IPS DF 4.7 (cell line): ENCODE results near the gene PANK2.
"Not testable (repeated sequence)": the region's sequence is repeated elsewhere in the genome, so short reads cannot be mapped to it uniquely, and the experiment has no call there.

Experiments used
- DNase-seq: peaks from one replicate; pipeline ENCODE4 v3.0.0-alpha.2; 2013; ENCODE audit warnings: low spot score; ENCODE audit errors: extremely low read depth

Gene PANK2

DNA sequence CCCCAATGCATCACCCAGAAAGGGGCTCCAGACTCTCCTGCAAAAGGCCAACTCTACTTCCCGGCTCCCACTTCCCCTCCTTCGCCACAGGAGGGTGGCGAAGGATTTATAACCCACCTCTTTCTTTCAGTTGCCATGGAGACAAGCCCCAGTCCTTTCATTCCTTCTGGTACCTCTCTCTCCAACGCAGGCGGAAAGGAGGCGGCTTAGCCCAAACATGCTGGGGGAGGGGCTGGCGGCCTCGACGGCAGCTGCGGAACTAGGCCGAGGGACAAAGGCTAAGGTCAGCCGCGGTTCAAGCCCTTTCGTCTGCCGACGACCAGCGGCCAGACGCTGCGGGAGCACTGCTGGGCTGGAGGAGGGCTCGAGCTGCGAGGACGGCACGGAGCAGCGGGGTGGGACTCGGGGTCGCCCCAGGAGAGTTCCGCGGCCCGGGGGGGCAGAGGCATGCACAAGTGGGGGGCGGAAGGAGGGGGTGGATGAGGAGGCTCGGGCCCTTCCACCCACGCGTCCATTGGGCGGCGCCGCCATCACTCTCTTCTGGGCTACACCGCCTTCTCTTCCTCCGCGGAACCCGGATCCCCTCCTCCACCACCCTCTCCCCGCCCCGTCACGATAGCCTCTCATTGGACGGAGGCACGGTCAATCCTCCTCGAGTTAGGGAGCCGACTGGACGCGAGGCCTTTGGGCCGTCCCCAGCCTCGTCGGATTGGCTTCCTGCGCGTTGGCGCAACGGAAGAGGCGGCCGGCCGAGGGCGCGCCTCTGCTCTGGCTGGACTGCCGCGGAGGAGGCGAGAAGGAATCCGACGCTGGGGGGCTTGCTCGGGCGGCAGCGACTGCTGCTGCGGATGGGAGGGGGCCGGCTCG, at the start of gene PANK2:
Gene PANK2 (plus strand): TSS at position 766 of the 867 bp plus-strand sequence.
- DNase-seq, result peak; percentile 88

DNA sequence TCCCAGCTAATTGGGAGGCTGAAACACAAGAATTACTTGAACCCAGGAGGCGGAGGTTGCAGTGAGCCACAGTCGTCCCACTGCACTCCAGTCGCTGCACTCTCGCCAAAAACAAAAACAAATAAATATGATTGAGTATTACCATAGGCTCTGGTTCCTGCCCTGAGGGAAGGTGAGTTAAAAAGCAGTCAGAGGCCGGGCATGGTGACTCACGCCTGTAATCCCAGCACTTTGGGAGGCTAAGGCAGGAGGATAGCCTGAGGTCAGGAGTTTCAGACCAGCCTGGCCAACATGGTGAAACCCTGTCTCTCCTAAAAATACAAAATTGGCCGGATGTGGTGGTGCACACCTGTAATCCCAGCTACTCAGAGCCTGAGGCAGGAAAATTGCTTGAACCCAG, 49.0 kb upstream of the PANK2 start:
- DNase-seq, result not testable (repeated sequence)

DNA sequence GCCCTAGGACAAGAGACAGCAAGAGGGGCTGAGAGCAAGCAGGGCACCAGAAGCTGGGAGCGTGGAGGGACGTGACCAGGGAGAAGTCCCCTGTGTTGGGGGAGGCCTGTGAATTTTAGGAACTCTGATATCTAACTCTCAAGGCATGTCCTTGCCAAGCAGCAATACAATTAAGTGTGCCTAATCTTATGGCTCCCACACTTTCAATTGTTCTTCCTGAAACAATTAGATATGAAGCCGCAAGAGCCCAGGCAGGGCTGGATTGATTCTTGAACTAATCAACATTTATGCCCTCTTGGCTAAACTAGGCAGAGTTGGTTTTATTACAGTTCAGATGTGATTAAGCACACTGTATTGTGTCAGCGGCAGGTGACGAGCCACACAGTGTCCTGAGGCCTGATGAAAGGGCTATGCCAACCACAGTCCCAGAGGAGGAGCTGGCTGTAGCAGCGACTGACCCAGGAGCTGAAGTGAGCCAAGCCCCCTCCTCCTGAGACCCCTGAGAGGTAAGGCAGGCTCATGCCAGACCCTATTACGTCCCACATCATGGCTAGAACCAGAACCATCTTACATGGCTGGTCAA, 46.7 kb upstream of the PANK2 start:
- no peak for DNase-seq

DNA sequence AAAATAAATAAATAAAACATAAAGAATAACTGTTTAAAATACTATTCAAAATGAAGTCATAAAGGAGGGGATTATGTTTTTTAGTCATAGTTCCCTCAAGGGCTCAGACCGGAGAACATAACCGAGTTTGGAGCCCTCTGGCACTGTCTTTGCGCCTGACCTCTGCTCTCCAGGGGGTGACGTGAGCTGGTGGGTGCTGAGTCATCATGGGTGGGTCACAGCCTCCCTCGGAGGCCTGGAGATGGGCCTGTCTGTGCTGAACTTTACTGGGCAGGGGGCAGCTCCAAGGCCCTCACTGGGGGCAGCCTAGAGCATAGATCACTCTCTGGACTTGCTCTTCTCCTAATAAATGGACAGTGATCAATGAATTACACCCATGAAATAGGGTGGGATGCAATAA, 45.7 kb upstream of the PANK2 start:
- DNase-seq, result no peak

DNA sequence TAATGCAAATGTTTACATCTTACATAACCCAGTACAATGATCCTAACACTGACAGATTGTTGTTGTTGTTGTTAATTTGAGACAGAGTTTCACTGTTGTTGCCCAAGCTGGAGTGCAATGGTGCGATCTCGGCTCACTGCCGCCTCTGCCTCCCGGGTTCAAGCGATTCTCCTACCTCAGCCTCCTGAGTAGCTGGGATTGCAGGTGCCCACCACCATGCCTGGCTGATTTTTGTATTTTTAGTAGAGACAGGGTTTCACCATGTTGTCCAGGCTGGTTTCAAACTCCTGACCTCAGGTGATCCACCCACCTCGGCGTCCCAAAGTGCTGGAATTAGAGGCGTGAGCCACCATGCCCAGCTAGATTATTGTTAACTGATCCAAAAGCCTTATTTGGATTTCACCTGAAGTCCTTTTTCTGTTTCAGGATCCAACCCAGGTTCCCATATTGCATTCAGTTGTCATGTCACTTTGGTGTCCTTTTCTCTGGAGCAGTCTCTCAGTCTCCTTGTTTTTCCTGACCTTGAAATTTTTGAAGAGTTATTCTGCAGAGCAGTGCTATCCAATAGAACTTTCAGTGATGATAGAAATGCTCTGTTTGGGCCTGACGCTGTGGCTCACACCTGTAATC, 45.1 kb upstream of the PANK2 start:
- not testable (repeated sequence) for DNase-seq

DNA sequence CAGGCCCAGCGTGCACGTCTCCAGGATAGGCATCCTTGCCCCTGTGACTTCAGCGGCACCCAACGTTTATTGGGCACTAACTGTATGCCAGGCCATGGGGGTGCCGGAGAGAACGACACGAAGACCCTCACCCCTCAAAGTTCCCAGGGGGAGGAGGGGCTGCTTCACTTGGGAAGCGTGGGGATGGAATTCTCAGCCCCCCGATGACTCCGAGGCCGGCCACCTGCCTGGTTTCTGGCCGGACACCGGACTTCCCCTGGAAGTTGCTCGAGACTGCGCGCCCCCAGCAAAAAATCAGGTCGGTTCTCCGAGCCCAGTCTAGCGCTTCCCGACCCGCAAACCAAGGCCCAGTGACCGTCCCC, 42.8 kb upstream of the PANK2 start:
- DNase-seq, result no peak

DNA sequence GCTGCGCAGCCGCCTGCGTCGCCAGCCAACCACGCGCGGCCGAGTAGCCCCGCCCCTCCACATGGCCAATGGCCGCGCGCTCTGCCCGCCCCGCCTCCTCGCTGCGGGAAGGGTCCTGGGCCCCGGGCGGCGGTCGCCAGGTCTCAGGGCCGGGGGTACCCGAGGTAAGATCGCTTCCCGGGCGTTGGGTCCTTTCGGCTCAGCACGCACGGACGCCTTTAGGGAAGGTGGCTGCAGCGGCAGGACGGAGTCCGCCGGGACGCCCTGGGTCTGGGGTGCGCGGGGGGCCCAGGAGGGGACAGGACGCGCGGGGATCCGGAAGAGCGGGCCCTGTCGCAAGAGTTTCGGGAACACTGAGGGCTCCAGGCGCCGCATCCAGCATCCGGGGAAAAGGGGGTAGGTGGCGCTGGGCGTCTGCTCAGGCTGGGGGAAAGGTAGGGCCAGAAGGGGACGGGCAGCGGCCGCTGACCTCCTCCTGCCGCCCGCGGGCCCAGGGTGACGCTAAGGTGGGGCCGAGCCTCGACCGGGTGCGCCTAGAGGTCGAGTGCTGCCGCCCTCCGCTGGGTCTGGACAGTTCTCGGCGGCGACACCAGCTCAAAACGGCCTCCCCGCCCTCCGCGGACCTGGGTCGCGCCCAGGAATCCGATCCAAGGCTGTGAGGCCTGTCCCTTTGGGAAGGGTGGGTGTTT, 42.3 kb upstream of the PANK2 start, which contains the start of gene MAVS:
Gene MAVS (plus strand): TSS at position 95 of the 689 bp plus-strand sequence. CDS start 7,791 bp downstream, outside the sequence.
- DNase-seq, result no peak

DNA sequence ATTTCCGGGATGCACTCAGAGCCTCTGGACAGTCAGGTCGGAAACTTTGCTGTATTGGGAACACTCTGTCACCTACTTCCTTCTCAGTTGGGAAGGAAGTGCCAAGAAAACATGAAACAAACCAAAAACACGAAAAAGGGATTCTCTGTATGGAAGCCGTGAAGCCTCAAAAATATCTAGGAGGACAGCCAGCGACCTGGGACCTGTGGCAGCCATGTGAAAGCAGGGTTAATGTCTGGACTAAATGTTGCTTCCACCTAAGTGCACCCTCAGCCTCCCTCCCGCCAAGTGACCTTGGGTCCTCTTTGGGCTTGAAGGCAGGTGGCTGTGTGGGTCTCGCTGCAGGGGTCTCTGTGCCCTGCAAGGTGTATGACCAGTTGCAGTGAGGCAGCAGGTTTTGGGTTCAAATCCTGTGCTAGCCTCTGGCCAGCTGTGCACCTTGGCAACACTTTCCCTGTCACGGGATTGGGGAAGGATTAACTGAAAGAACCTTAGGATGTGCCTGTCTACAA, 41.7 kb upstream of the PANK2 start:
- no peak for DNase-seq

DNA sequence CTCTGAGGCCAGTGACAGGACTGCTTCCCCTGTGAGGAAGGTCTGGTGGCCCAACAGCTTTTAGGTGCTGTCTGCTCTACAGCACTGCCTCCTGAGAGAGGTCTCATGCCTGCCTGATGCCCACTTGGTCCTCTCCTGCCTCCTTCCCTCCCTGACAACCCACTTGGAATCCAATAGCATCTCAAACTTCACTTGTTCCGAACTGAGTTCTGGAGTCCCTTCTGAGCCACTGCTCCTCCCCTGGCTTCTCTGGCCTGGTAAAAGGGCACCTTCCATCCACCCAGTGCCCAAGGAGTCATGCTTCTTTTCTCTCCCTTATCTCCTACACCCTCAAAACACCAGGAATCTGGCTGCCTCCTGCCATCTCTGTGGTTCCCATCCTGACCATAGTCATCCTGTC, 40.6 kb upstream of the PANK2 start:
- DNase-seq, result no peak

DNA sequence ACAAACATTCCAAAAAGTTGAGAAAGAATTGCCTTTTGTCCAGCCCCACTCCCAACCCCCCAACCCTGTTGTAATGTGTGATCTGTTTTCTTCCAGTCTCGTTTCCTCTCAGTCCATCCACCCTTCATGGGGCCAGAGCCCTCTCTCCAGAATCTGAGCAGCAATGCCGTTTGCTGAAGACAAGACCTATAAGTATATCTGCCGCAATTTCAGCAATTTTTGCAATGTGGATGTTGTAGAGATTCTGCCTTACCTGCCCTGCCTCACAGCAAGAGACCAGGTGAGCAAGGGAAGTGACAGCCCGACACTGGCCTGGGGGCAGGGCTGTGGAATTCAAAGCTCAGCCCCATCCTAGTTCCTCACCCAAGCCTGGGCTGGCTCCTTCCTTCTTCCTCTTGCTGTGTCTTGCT, 34.7 kb upstream of the PANK2 start:
- no peak for DNase-seq

DNA sequence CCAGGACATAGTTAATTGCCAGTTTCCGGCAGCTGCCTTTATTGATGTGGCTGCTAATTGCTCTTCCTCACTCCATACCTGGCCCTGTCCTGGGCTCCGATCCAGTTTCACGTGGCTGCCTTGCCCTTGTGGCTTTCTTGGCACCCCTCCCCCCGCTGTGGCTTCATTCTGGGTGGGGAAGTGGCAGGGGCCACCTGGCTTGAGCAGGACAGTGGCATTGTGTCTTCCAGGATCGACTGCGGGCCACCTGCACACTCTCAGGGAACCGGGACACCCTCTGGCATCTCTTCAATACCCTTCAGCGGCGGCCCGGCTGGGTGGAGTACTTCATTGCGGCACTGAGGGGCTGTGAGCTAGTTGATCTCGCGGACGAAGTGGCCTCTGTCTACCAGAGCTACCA, 31.8 kb upstream of the PANK2 start:
- DNase-seq, result no peak

DNA sequence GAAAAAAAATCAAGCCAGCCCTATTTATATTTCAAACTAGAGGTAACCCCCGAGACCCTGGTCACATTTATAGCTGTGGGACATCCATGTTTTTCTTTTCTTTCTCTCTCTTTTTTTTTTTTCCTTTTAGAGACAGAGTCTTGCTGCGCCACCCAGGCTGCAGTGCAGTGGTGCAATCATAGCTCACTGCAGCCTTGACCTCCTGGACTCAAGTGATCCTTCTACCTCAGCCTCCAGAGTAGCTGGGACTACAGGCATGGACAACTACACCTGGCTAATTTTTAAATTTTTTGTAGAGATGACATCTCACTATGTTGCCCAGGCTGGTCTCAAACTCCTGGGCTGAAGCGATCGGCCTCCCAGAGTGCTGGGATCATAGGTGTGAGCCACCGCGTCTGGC, 30.5 kb upstream of the PANK2 start:
- DNase-seq, result no peak

DNA sequence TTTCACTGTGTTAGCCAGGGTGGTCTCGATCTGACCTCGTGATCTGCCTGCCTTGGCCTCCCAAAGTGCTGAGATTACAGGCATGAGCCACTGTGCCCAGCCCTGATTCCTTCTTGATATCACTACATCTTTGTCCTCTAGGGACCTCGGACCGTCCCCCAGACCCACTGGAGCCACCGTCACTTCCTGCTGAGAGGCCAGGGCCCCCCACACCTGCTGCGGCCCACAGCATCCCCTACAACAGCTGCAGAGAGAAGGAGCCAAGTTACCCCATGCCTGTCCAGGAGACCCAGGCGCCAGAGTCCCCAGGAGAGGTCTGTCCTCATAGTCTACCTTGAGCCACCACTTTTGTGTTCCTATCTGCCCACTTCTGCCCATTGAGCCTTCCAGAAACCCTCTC, 28.0 kb upstream of the PANK2 start:
- no peak for DNase-seq

DNA sequence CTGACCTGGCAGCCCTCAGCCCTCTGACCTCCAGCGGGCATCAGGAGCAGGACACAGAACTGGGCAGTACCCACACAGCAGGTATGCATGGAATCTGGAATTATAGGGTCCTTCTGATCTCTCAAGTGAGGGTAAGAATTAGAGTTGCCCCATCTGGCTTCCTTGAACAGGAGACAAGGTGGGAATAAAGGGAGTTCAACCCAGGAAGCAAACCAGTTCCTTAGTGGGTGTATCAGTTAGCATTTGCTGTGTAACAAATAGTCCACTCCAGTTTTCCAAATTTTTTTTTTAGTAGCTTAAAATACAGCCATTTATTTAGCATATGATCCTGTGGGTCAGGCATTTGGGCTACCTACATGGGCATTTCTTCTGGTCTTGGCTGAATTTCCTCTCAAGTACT, 26.9 kb upstream of the PANK2 start:
- DNase-seq, result no peak

DNA sequence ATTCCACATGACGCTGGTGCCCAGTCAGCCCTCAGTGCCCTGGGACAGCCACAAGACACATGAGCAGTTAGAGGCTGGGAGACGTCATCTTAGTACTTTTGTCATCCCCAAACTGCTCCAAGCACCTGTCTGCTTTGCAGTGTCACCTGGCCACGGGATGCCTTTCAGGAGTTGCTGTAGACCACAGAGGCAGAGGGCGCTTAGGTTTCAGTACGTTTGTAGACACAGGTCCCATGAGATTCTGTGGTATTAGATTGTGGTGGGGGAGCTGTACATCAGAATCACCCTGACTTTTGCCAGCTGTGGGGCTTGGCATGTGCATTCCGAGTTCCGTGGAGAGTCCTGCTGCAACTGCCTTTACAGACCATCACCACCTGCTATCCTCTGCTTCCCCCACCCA, 25.9 kb upstream of the PANK2 start:
- DNase-seq, result no peak

DNA sequence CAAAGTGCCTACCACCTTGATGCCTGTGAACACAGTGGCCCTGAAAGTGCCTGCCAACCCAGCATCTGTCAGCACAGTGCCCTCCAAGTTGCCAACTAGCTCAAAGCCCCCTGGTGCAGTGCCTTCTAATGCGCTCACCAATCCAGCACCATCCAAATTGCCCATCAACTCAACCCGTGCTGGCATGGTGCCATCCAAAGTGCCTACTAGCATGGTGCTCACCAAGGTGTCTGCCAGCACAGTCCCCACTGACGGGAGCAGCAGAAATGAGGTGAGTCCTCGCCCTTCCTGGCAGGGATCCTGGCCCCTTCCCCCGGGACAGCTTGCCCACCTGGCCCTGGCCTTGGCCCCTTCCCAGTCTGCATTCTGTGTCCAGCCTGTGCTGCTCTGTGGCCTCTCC, 24.7 kb upstream of the PANK2 start:
- no peak for DNase-seq

DNA sequence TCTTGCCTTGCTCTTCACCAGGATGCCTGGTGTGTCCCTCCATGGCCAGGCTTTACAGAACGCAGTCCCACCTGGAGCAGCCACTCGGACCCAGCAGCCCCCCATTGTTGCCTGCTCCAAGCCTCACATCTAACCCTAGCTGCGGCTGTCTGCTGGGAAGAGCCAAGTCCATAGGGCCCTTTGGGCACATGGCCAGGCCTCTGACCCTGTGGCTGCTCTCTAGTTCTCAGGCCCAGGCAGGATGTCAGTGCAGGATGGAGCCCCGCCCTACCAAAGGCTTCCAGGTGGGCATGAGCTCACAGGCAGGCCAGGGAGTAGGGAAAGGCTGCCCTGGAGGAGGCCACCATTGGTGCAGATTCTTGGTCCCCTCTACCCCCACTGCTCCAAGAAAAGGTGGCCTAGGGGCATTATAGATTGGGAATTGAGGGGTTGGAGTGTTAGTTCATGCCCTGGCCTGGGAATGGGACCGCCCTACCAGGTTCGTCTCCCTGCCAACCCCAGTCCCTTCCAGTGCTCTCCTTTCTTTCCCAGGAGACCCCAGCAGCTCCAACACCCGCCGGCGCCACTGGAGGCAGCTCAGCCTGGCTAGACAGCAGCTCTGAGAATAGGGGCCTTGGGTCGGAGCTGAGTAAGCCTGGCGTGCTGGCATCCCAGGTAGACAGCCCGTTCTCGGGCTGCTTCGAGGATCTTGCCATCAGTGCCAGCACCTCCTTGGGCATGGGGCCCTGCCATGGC, 23.9 kb upstream of the PANK2 start:
- DNase-seq, result no peak

DNA sequence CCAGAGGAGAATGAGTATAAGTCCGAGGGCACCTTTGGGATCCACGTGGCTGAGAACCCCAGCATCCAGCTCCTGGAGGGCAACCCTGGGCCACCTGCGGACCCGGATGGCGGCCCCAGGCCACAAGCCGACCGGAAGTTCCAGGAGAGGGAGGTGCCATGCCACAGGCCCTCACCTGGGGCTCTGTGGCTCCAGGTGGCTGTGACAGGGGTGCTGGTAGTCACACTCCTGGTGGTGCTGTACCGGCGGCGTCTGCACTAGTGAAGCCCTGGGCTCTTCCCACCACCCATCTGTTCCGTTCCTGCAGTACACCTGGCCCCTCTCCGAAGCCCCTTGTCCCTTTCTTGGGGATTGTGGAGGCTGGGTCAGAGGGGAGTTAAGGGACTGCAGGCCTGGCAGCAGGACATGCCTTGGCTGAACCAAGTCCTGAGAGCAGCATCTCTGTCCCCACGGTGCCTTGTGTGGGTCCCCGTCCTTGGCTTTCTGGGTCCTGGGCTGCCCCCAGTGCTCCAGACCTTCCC, 23.2 kb upstream of the PANK2 start:
- DNase-seq, result no peak

DNA sequence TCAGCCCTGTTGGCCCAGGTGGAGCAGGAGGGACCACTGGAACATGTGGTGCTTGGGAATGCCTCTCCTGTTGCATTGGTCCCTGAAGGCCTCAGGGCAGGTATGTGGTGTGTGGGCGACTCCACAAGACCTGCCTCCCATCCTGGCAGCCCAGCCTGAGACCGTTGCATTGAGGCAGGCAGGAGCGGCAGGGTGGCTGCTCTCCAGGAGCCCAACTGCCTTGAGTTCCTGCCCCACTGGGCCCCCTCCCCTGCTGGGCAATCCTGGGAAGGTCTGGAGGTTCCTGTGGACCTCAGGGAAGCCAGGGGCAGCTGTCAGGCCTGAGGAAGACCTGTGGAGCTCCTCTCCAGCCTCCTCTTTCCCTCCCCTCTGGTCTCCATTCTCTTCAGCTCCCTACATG, 22.7 kb upstream of the PANK2 start:
- no peak for DNase-seq

DNA sequence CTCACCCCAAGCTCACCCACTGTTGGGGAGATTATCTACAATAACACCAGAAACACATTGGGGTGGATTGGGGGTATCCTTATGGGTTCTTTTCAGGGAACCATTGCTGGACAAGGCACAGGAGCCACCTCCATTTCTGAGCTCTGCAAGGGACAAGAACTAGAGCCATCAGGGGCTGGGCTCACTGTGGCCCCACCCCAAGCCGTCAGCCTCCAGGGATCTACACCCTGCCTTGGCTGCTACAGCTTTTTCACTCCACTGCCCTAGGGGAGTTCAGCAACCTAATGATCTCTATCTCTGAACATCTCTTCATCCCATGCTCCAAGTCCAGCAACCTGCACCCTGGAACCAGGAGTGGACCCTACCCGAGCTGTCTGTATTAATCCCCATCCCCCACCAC, 21.4 kb upstream of the PANK2 start:
- no peak for DNase-seq
